ENCODE data around the gene NINL. TPM values are rescaled to one million over a fixed set of nuclear protein-coding genes. Genes with fewer than 3 reads are reported as not detected.

NINL gene
- polyA plus RNA-seq, 1 of the 3 experiments (the other 2 are of a cell fraction) = 22.5 TPM

- DNase-seq = no peak
- Histone ChIP-seq H3K4me3 (ENCODE audit: low read depth in 2 of 2, low read length in 1 of 2) (no peak overlapping the region), H2AFZ (ENCODE audit: low read depth) (no peak overlapping the region), H3F3A (replicated peaks; ENCODE audit: insufficient read depth) (no peaks in the 10 kb centered on the region), H3K27ac (ENCODE audit: low read depth in 2 of 2, low read length in 1 of 2) (no peak overlapping the region), H3K4me2 (no peak overlapping the region), H3K36me3 (replicated peaks in 1 of 2; ENCODE audit: control insufficient read depth in 1 of 2, insufficient read depth in 2 of 2, low read length in 1 of 2) (peaks cover 4 to 31% of the 10 kb centered on the region in 2 experiments), H3K9me3 (no peaks in the 10 kb centered on the region), H4K20me1 (ENCODE audit: insufficient read depth) (no peaks in the 10 kb centered on the region), H3K4me1 (ENCODE audit: control insufficient read depth in 1 of 2, insufficient read depth in 2 of 2, low read depth in 1 of 2, low read length in 1 of 2) (peaks cover 0 to 5% of the 10 kb centered on the region in 2 experiments; a peak in 1 of 4 replicates), H3K9me2 (no peaks in the 10 kb centered on the region), H3K27me3 (ENCODE audit: insufficient read depth) (no peaks in the 10 kb centered on the region), H3K9ac (no peak overlapping the region), H3K79me2 (ENCODE audit: insufficient read depth) (no peaks in the 10 kb centered on the region)
- CTCF ChIA-PET = no interaction called here
- TF ChIP-seq, protein P1, sequence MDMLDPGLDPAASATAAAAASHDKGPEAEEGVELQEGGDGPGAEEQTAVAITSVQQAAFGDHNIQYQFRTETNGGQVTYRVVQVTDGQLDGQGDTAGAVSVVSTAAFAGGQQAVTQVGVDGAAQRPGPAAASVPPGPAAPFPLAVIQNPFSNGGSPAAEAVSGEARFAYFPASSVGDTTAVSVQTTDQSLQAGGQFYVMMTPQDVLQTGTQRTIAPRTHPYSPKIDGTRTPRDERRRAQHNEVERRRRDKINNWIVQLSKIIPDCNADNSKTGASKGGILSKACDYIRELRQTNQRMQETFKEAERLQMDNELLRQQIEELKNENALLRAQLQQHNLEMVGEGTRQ (IDR thresholded peaks at IDR 0.05; ENCODE audit: borderline replicate concordance, low read depth, low read length) = no peak
- TF ChIP-seq MEF2A (IDR thresholded peaks at IDR 0.05; ENCODE audit: borderline replicate concordance, low read depth) (no peak), RCOR1 (IDR thresholded peaks at IDR 0.05; ENCODE audit: low read length) (no peak), FOSL2 (IDR thresholded peaks at IDR 0.05; ENCODE audit: borderline replicate concordance, low read depth) (no peak), NFIC (IDR thresholded peaks at IDR 0.05; ENCODE audit: borderline replicate concordance) (no peak), GABPA (IDR thresholded peaks at IDR 0.05; ENCODE audit: low read depth) (no peak), TEAD4 (IDR thresholded peaks at IDR 0.05; ENCODE audit: borderline replicate concordance, insufficient read depth) (no peak), TAF1 (IDR thresholded peaks at IDR 0.05; ENCODE audit: borderline replicate concordance, low read depth, low read length) (no peak), IRF3 (IDR thresholded peaks at IDR 0.05; ENCODE audit: low read depth, low read length) (no peak), RAD21 (IDR thresholded peaks at IDR 0.05; ENCODE audit: low read length) (no peak), EP300 (IDR thresholded peaks at IDR 0.05; ENCODE audit: borderline replicate concordance in 1 of 2, low read depth in 1 of 2, low read length in 1 of 2) (no peak), USF1 (IDR thresholded peaks at IDR 0.05; ENCODE audit: borderline replicate concordance, low read depth) (no peak), JUND (IDR thresholded peaks at IDR 0.05) (no peak), SMC3 (IDR thresholded peaks at IDR 0.05; ENCODE audit: low read depth, low read length) (no peak), ELF1 (IDR thresholded peaks at IDR 0.05) (no peak), ZBTB33 (IDR thresholded peaks at IDR 0.05; ENCODE audit: borderline replicate concordance, low read depth) (no peak), EZH2phosphoT487 (IDR thresholded peaks at IDR 0.05; ENCODE audit: borderline replicate concordance, low read depth) (no peak), GATA2 (CRISPR knock-in tag; IDR thresholded peaks at IDR 0.05) (no peak)
- TF ChIP-seq, protein P2, sequence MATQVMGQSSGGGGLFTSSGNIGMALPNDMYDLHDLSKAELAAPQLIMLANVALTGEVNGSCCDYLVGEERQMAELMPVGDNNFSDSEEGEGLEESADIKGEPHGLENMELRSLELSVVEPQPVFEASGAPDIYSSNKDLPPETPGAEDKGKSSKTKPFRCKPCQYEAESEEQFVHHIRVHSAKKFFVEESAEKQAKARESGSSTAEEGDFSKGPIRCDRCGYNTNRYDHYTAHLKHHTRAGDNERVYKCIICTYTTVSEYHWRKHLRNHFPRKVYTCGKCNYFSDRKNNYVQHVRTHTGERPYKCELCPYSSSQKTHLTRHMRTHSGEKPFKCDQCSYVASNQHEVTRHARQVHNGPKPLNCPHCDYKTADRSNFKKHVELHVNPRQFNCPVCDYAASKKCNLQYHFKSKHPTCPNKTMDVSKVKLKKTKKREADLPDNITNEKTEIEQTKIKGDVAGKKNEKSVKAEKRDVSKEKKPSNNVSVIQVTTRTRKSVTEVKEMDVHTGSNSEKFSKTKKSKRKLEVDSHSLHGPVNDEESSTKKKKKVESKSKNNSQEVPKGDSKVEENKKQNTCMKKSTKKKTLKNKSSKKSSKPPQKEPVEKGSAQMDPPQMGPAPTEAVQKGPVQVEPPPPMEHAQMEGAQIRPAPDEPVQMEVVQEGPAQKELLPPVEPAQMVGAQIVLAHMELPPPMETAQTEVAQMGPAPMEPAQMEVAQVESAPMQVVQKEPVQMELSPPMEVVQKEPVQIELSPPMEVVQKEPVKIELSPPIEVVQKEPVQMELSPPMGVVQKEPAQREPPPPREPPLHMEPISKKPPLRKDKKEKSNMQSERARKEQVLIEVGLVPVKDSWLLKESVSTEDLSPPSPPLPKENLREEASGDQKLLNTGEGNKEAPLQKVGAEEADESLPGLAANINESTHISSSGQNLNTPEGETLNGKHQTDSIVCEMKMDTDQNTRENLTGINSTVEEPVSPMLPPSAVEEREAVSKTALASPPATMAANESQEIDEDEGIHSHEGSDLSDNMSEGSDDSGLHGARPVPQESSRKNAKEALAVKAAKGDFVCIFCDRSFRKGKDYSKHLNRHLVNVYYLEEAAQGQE (IDR thresholded peaks at IDR 0.05; ENCODE audit: low read depth, low read length) = no peak
- TF ChIP-seq, protein P3, sequence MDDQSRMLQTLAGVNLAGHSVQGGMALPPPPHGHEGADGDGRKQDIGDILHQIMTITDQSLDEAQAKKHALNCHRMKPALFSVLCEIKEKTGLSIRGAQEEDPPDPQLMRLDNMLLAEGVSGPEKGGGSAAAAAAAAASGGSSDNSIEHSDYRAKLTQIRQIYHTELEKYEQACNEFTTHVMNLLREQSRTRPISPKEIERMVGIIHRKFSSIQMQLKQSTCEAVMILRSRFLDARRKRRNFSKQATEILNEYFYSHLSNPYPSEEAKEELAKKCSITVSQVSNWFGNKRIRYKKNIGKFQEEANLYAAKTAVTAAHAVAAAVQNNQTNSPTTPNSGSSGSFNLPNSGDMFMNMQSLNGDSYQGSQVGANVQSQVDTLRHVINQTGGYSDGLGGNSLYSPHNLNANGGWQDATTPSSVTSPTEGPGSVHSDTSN (IDR thresholded peaks at IDR 0.05) = no peak
- 96% methylated on average over 21 of the region's 22 CpGs for WGBS (ENCODE audit: low lambda C conversion rate)
- POLR2A ChIA-PET = no interaction called here
These were observed 127.2 kb downstream of the NINL start for GRCh38 chr20:25457886-25458680.

Measured in SK-N-SH (cell line).